H1 (cell line): ENCODE measurements around the gene AFG1L. TPM values are rescaled to one million over a fixed set of nuclear protein-coding genes. Genes with fewer than 3 reads are reported as not detected.

Source experiments
- CTCF ChIA-PET: fragments of 300-600 bp; sonication (Branson Sonifier 250); formaldehyde crosslinking; loops from one replicate; lab custom pipeline; 2021; ENCODE audit not compliant: partially characterized antibody; lab: Charles Lee
- POLR2A ChIA-PET: fragments of 300-600 bp; sonication (Branson Sonifier 250); formaldehyde crosslinking; loops from one replicate; lab custom pipeline; 2021; ENCODE audit warnings: inconsistent platforms; ENCODE audit not compliant: partially characterized antibody; lab: Charles Lee
- DNase-seq, 2 experiments: peaks; one replicate each; pipeline versions ENCODE4 v3.0.0 to v3.0.0-alpha.2; 2010 to 2022; ENCODE audit warnings: low spot score in 2 of 2, low read depth in 1 of 2, mixed read lengths in 1 of 2
- FAIRE-seq: peaks from 2 replicates; lab custom pipeline; 2011; peaks lifted over from hg19 to GRCh38; lab: Jason Lieb, UNC
- H2AFZ ChIP-seq: 2 replicates; pipeline ENCODE4 v1.8.1; 2012; ENCODE audit warnings: low read length, inconsistent platforms
- H2AK5ac ChIP-seq: 2 replicates; pipeline ENCODE4 v1.6.1; 2013; ENCODE audit warnings: low read depth, low read length
- H2BK120ac ChIP-seq: replicated peaks from 2 replicates; pipeline ENCODE3; 2013; ENCODE audit warnings: low read depth, low read length, inconsistent platforms
- H2BK12ac ChIP-seq: 2 replicates; pipeline ENCODE4 v1.6.1; 2013; ENCODE audit warnings: low read depth, low read length
- H2BK15ac ChIP-seq: 2 replicates; pipeline ENCODE4 v1.6.1; 2013; ENCODE audit warnings: low read length
- H2BK20ac ChIP-seq: 2 replicates; pipeline ENCODE4 v1.6.1; 2013; ENCODE audit warnings: low read length
- H2BK5ac ChIP-seq: 2 replicates; pipeline ENCODE4 v1.6.1; 2013; ENCODE audit warnings: low read depth, low read length
- H3K14ac ChIP-seq: 2 replicates; pipeline ENCODE4 v1.6.1; 2013; ENCODE audit warnings: inconsistent platforms; ENCODE audit not compliant: insufficient read length
- H3K18ac ChIP-seq: 2 replicates; pipeline ENCODE4 v1.6.1; 2013; ENCODE audit warnings: low read length; ENCODE audit errors: extremely low read depth
- H3K23ac ChIP-seq: 2 replicates; pipeline ENCODE4 v1.6.1; 2013; ENCODE audit warnings: inconsistent platforms; ENCODE audit not compliant: insufficient read length
- H3K23me2 ChIP-seq: 2 replicates; pipeline ENCODE4 v1.6.1; 2013; ENCODE audit warnings: low read depth, low read length
- H3K27ac ChIP-seq: 2 replicates; pipeline ENCODE4 v1.6.1; 2011; ENCODE audit warnings: low read depth, low read length, inconsistent platforms
- H3K27me3 ChIP-seq, 4 experiments: replicated peaks in 1 of 4; 1 replicate in 1 of 4; 2 replicates in 3 of 4; pipeline versions ENCODE4 v1.6.1 to v1.8.1; 2011 to 2013; ENCODE audit warnings: low read length in 3 of 4, mild to moderate bottlenecking in 3 of 4, inconsistent platforms in 2 of 4, mixed read lengths in 2 of 4, moderate library complexity in 1 of 4; ENCODE audit not compliant: control insufficient read depth in 3 of 4, insufficient read depth in 3 of 4; ENCODE audit errors: extremely low read depth in 1 of 4
- H3K36me3 ChIP-seq, 4 experiments: 2 replicates each; pipeline versions ENCODE4 v1.6.1 to v1.8.1; 2011 to 2013; ENCODE audit warnings: mild to moderate bottlenecking in 4 of 4, low read length in 3 of 4, moderate library complexity in 2 of 4, control low read depth in 1 of 4, inconsistent platforms in 1 of 4; ENCODE audit not compliant: insufficient read depth in 4 of 4, control insufficient read depth in 2 of 4
- H3K4ac ChIP-seq: replicated peaks from 2 replicates; pipeline ENCODE3; 2013; ENCODE audit warnings: low read length, low read depth, mixed read lengths, inconsistent platforms; ENCODE audit not compliant: insufficient read length
- H3K4me1 ChIP-seq, 4 experiments: replicated peaks in 1 of 4; 1 replicate in 1 of 4; 2 replicates in 3 of 4; pipeline versions ENCODE4 v1.6.1 to v1.8.1; 2011 to 2013; ENCODE audit warnings: low read length in 3 of 4, inconsistent platforms in 2 of 4, mixed read lengths in 1 of 4; ENCODE audit not compliant: insufficient read depth in 4 of 4, control insufficient read depth in 3 of 4
- H3K4me2 ChIP-seq, 2 experiments: 2 replicates each; pipeline versions ENCODE4 v1.6.1 to v1.8.1; 2011 to 2013; ENCODE audit warnings: low read depth in 2 of 2, low read length in 2 of 2, control low read depth in 1 of 2, inconsistent platforms in 1 of 2, mild to moderate bottlenecking in 1 of 2; ENCODE audit not compliant: insufficient read depth in 1 of 2
- H3K4me3 ChIP-seq, 4 experiments: fragments of 200-600, 300-600 bp in 1 of 4; sonication (generic), shearing (Covaris generic), sonication (Bioruptor Twin) in 1 of 4; 2 replicates each; pipeline versions ENCODE4 v1.5.1 to v1.8.1; 2011 to 2016; ENCODE audit warnings: low read length in 4 of 4, low read depth in 3 of 4, control low read depth in 2 of 4, inconsistent platforms in 2 of 4, mild to moderate bottlenecking in 2 of 4, mixed read lengths in 1 of 4, moderate library complexity in 1 of 4; ENCODE audit not compliant: insufficient read depth in 2 of 4; ENCODE audit errors: extremely low read depth in 1 of 4
- H3K56ac ChIP-seq: replicated peaks from 2 replicates; pipeline ENCODE3; 2013; ENCODE audit warnings: low read depth, mild to moderate bottlenecking, mixed read lengths, low read length, inconsistent platforms; ENCODE audit not compliant: insufficient read length
- H3K79me1 ChIP-seq: 2 replicates; pipeline ENCODE4 v1.6.1; 2013; ENCODE audit warnings: low read depth, low read length, control low read depth
- H3K79me2 ChIP-seq, 2 experiments: 2 replicates each; pipeline versions ENCODE4 v1.6.1 to v1.8.1; 2012 to 2013; ENCODE audit warnings: low read length in 2 of 2, mild to moderate bottlenecking in 2 of 2, inconsistent platforms in 1 of 2; ENCODE audit not compliant: insufficient read depth in 2 of 2, control insufficient read depth in 1 of 2
- H3K9ac ChIP-seq, 4 experiments: replicated peaks in 1 of 4; 1 replicate in 1 of 4; 2 replicates in 3 of 4; pipeline versions ENCODE4 v1.6.1 to v1.8.1; 2011 to 2013; ENCODE audit warnings: low read depth in 3 of 4, low read length in 3 of 4, control low read depth in 2 of 4, mild to moderate bottlenecking in 2 of 4, moderate library complexity in 2 of 4, inconsistent platforms in 1 of 4; ENCODE audit errors: extremely low read depth in 1 of 4
- H3K9me3 ChIP-seq, 2 experiments: 2 replicates each; pipeline versions ENCODE4 v1.6.1 to v1.8.1; 2012 to 2013; ENCODE audit warnings: mild to moderate bottlenecking in 2 of 2, moderate library complexity in 2 of 2, control low read depth in 1 of 2, inconsistent platforms in 1 of 2, low read depth in 1 of 2, low read length in 1 of 2, mixed read lengths in 1 of 2; ENCODE audit not compliant: insufficient read depth in 2 of 2
- H4K20me1 ChIP-seq, 2 experiments: replicated peaks in 1 of 2; 2 replicates each; pipeline versions ENCODE3 to v1.8.1; 2011 to 2013; ENCODE audit warnings: inconsistent platforms in 2 of 2, low read length in 2 of 2, mild to moderate bottlenecking in 1 of 2; ENCODE audit not compliant: insufficient read depth in 2 of 2, control insufficient read depth in 1 of 2
- H4K5ac ChIP-seq: 2 replicates; pipeline ENCODE4 v1.6.1; 2013; ENCODE audit warnings: low read length, low read depth, mixed read lengths, inconsistent platforms; ENCODE audit not compliant: insufficient read length
- H4K8ac ChIP-seq: 2 replicates; pipeline ENCODE4 v1.8.0; 2013; ENCODE audit warnings: mild to moderate bottlenecking, moderate library complexity, low read length, inconsistent platforms; ENCODE audit not compliant: insufficient read depth; ENCODE audit errors: extremely low read depth
- H4K91ac ChIP-seq: replicated peaks from 2 replicates; pipeline ENCODE3; 2013; ENCODE audit warnings: low read length, mixed read lengths, inconsistent platforms; ENCODE audit not compliant: insufficient read length
- ASH2L ChIP-seq: fragments of 200-600, 300-600 bp; sonication (generic); IDR thresholded peaks from one replicate; pipeline ENCODE4 v1.7.1; 2017; ENCODE audit warnings: low read length
- CREB1 ChIP-seq: IDR thresholded peaks from 2 replicates; pipeline ENCODE4 v1.6.1; 2012; ENCODE audit warnings: inconsistent platforms
- GABPA ChIP-seq: IDR thresholded peaks from 2 replicates; pipeline ENCODE4 v1.6.1; 2011; ENCODE audit warnings: mild to moderate bottlenecking, low read length, moderate library complexity, borderline replicate concordance; ENCODE audit not compliant: insufficient read depth
- HDAC2 ChIP-seq, 2 experiments: fragments of 300-600 bp in 1 of 2; sonication (generic) in 1 of 2; IDR thresholded peaks; 2 replicates each; pipeline ENCODE4 v1.6.1; 2011 to 2012; ENCODE audit warnings: low read depth in 2 of 2, low read length in 2 of 2, mild to moderate bottlenecking in 2 of 2, moderate library complexity in 2 of 2, borderline replicate concordance in 1 of 2, inconsistent platforms in 1 of 2
- RAD21 ChIP-seq, 2 experiments: IDR thresholded peaks in 1 of 2; conservative IDR thresholded peaks in 1 of 2; 2 replicates each; pipeline ENCODE4 v1.6.1; 2011; ENCODE audit warnings: low read depth in 2 of 2, low read length in 2 of 2, improper control_type of control experiment in 1 of 2, inconsistent platforms in 1 of 2, mild to moderate bottlenecking in 1 of 2, moderate library complexity in 1 of 2
- TAF1 ChIP-seq: IDR thresholded peaks from 2 replicates; pipeline ENCODE4 v1.6.1; 2011; ENCODE audit warnings: mild to moderate bottlenecking, low read depth, low read length
- YY1 ChIP-seq: IDR thresholded peaks from 2 replicates; pipeline ENCODE4 v1.6.1; 2011; ENCODE audit warnings: low read depth, mild to moderate bottlenecking, low read length
- WGBS, 2 experiments: shearing (Covaris generic) in 1 of 2; methylation state at CpG; one replicate each; pipeline versions ENCODE4 v1.1.6 to v1.1.7; 2013 to 2015; ENCODE audit warnings: low lambda C conversion rate in 2 of 2, mixed read lengths in 2 of 2, inconsistent platforms in 1 of 2, low coverage in 1 of 2, missing lambda C conversion rate in 1 of 2; ENCODE audit not compliant: insufficient replicate concordance in 2 of 2, insufficient coverage in 1 of 2, insufficient read length in 1 of 2; ENCODE audit errors: extremely low coverage in 1 of 2, missing lambda C conversion rate in 1 of 2; 5-methylcytosine and 5-hydroxymethylcytosine counted together
- polyA plus RNA-seq, 7 experiments: library from polyadenylated mRNA; depleted of rRNA in 3 of 7; stranded (reverse) in 5 of 7; unstranded in 2 of 7; fragments of >200 nt in 5 of 7; fragments of 200-250 nt in 2 of 7; gene quantifications; 1 replicate in 5 of 7; 2 replicates in 1 of 7; 4 replicates in 1 of 7; pipeline versions ENCODE4 v1.2.1 to v1.2.3, GENCODE V29; 2011 to 2013; ENCODE audit warnings: missing spikeins in 2 of 7, mixed read lengths in 2 of 7
- total RNA-seq: library from RNA; stranded (reverse); fragmentation: NEBNext Ultra II Directional; extraction: Animal tissue kit (Norgen Biotek cat#: 25700); gene quantifications from 2 replicates; pipeline ENCODE4 v1.2.1, GENCODE V29; 2021
- TF ChIP-seq, protein P1 (sequence below): IDR thresholded peaks from 2 replicates; pipeline ENCODE4 v1.6.1; 2012; ENCODE audit warnings: low read length, inconsistent platforms

Gene AFG1L
- total and polyA plus RNA-seq, 2 of the 8 experiments (the other 6 are each of a cell fraction or from before 2014, with no cell fraction given) = 0.98 to 5.7 TPM

DNA sequence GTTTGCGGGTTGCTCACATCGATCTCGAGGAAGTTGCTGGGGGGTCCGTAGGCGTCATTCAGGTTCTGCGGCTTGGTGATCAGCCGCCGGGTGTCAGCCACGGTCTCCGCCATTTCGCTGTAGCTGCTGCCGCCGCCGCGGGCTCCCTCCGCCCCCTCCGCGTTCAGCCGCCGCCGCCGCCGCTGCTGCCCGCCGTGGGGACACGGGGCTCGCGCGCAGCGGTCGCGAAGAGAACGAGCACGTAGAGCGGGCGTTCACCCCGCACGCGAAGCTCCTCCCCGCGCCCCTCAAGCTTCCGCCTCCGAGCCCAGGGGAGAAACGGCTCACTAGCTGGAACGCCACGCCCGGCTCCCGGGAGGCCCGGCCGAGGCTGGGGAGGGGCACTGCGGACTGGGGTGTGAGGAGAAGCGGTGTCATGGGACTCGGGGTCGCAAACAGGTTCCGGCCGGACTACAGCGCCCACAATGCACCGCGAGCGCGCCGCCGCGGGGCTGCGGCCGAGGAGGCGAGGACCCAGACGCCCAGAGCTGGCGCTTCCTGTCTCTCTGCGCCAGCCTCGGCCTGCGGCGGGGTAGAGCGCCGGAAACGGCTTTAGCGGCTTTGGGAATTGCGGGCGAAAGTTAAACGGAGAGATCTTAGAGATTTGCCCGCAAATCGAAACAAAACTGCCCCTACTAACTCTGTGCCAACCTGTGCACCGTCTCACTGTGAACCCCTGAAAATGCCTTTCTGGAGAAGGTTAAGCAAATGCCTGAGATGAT is 33.9 kb upstream of the AFG1L start, which contains the start of gene SNX3:
SNX3 (minus strand) TSS at position 232 of the 761 bp plus-strand sequence; CDS start at position 113, 119 bp downstream.
- H3K79me2 ChIP-seq = peaks cover 0 to 16% of the 10 kb centered on the region in 2 experiments; a peak in 2 of 4 replicates
- H2AK5ac ChIP-seq = no peak within 1 kb of the TSS
- no peaks in the 10 kb centered on the region for H3K36me3 ChIP-seq
- peak within 1 kb of the TSS; percentile 92 for H3K56ac ChIP-seq
- H2AFZ ChIP-seq = peak within 1 kb of the TSS; percentile 99
- H3K14ac ChIP-seq = no peak within 1 kb of the TSS
- peaks cover 8% of the 10 kb centered on the region for H3K23me2 ChIP-seq
- peaks cover 0 to 3% (median 1%) of the 10 kb centered on the region in 4 experiments; a peak in 3 of 7 replicates for H3K4me1 ChIP-seq
- no peak within 1 kb of the TSS for H2BK12ac ChIP-seq
- H3K23ac ChIP-seq = peak within 1 kb of the TSS; percentile 5
- H4K20me1 ChIP-seq = no peaks in the 10 kb centered on the region
- peak within 1 kb of the TSS; percentile 69 for H3K27ac ChIP-seq
- peak within 1 kb of the TSS; percentile 60 to 81 (median 72) for H3K4me3 ChIP-seq
- peak within 1 kb of the TSS; percentile 69 for H3K4ac ChIP-seq
- peak within 1 kb of the TSS; percentile 75 to 90 for H3K4me2 ChIP-seq
- H2BK5ac ChIP-seq = peak within 1 kb of the TSS; percentile 60
- POLR2A ChIA-PET = interaction anchor here (0.5 to 2.7 kb wide), 9 partner anchors 9 to 238 kb away, joined by 3 to 19 read pairs (median 4); partner anchors contain the start of gene AFG1L
- H3K18ac ChIP-seq = peak within 1 kb of the TSS; percentile 55
- peak; percentile 86 to 95 for DNase-seq
- CTCF ChIA-PET = interaction anchor here (0.6 to 0.8 kb wide), 3 partner anchors 10 to 107 kb away, joined by 3 to 5 read pairs (median 4); no protein-coding TSS in a partner anchor
- peak within 1 kb of the TSS; percentile 63 to 92 (median 74) for H3K9ac ChIP-seq
- H3K79me1 ChIP-seq = no peaks in the 10 kb centered on the region
- H2BK15ac ChIP-seq = no peak within 1 kb of the TSS
- peak within 1 kb of the TSS; percentile 24 for H2BK120ac ChIP-seq
- peak within 1 kb of the TSS; percentile 98 for H4K5ac ChIP-seq
- H4K8ac ChIP-seq = peak within 1 kb of the TSS; percentile 97
- WGBS, 2 experiments = 1% methylated on average over 70 of the region's 83 CpGs; no CpG with 5 or more reads in 1 of the 2 experiments
- H3K9me3 ChIP-seq = no peaks in the 10 kb centered on the region
- H2BK20ac ChIP-seq = no peak within 1 kb of the TSS
- H3K27me3 ChIP-seq = no peaks in the 10 kb centered on the region
- H4K91ac ChIP-seq = peak within 1 kb of the TSS; percentile 96
- FAIRE-seq = no peak
- TF ChIP-seq RAD21 (IDR thresholded peaks at IDR 0.05 in 1 of 2, conservative IDR thresholded peaks at IDR 0.05 in 1 of 2; ENCODE audit: low read depth in 2 of 2, low read length in 2 of 2) = peak in 1 of 2 experiments; percentile 23; a peak in 1 of 4 replicates
- TF ChIP-seq HDAC2 (IDR thresholded peaks at IDR 0.05; ENCODE audit: borderline replicate concordance in 1 of 2, low read depth in 2 of 2, low read length in 2 of 2) = 0 out of 4 replicates have a peak, but pooled peaks have one; percentile 23 to 36
- peak; percentile 87 for TF ChIP-seq TAF1
- TF ChIP-seq YY1 = peak; percentile 75; the same call in 1 of the 2 replicates
- TF ChIP-seq CREB1 = peak; percentile 34; the same call in 1 of the 2 replicates
- TF ChIP-seq, protein P1, sequence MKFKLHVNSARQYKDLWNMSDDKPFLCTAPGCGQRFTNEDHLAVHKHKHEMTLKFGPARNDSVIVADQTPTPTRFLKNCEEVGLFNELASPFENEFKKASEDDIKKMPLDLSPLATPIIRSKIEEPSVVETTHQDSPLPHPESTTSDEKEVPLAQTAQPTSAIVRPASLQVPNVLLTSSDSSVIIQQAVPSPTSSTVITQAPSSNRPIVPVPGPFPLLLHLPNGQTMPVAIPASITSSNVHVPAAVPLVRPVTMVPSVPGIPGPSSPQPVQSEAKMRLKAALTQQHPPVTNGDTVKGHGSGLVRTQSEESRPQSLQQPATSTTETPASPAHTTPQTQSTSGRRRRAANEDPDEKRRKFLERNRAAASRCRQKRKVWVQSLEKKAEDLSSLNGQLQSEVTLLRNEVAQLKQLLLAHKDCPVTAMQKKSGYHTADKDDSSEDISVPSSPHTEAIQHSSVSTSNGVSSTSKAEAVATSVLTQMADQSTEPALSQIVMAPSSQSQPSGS = no peak
- peak; percentile 72; the same call in 1 of the 2 replicates for TF ChIP-seq GABPA
- peak; percentile 99 for TF ChIP-seq ASH2L
